HEK293T (cell line): ENCODE measurements around the gene CPSF7.

ENCODE experiments used
- ARNT ChIP-seq: fragments of 450-650 bp; IDR thresholded peaks from 2 replicates; pipeline ENCODE4 v1.6.1; 2017; ENCODE audit warnings: mild to moderate bottlenecking
- SUZ12 ChIP-seq: fragments of 450-650 bp; IDR thresholded peaks from 2 replicates; pipeline ENCODE4 v1.6.1; 2016; ENCODE audit warnings: mild to moderate bottlenecking

DNA sequence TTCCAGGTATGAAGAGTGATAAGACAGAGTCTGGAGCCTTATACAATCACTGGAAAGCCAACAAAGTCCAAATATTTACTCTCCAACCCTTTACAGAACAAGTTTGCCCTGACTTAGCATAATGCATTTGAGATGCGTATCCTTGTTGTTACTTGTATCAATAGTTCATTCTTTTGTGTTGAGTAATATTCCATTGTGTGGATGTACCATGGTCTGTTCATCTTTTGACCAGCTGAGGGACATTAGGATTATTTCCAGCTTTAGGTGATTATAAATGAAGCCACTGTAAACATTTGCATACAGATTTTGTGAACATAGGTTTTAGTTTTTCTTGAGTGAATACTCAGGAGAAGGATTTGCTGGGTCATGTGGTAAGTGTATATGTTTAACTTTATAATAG, 9.8 kb upstream of the CPSF7 start:
- no peak for TF ChIP-seq SUZ12
- TF ChIP-seq ARNT = no peak
